ENCODE measurements around the gene PABPN1L. TPM values are rescaled to one million over a fixed set of nuclear protein-coding genes. Genes with fewer than 3 reads are reported as not detected.

Gene PABPN1L
- total RNA-seq, 1 donor from 2014 or later = not detected

DNA sequence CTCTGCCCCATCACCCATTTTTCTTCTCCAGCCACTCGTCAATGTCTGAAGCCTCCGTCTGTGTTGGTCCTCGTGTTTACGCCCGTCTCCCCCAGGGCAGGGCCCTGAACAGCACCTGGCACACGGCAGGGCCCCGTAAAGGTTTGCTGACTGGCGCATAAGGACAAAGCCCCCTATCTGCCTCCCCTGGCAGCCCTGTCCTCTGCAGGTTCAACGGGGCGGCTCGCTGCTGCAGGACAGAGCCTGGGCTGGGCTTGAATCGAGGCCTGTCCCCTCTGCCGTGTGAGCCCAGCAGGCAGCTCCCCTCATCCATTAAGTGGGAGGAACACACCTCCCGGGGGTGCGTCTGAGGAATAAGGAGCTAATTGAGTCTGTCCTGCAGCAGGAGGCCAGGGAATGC is 46.1 kb upstream of the PABPN1L start:
- H3K4me1 Mint-ChIP-seq (ENCODE audit: low read depth, unreplicated experiment) = peaks cover 4% of the 10 kb centered on the region
- Histone ChIP-seq H3K9ac (ENCODE audit: low read length) (no peak overlapping the region), H3K4me1 (ENCODE audit: insufficient read depth, low read length) (peaks cover 5% of the 10 kb centered on the region), H3K4me3 (ENCODE audit: insufficient read depth, low read depth, low read length) (no peak overlapping the region), H3K4me2 (ENCODE audit: low read length) (no peak overlapping the region), H3K27me3 (ENCODE audit: insufficient read depth, low read length) (no peaks in the 10 kb centered on the region), H3K36me3 (ENCODE audit: insufficient read depth, low read length) (no peaks in the 10 kb centered on the region), H2AFZ (ENCODE audit: low read depth, low read length) (no peak overlapping the region), H3K79me2 (ENCODE audit: insufficient read depth, low read length) (no peaks in the 10 kb centered on the region), H4K20me1 (ENCODE audit: insufficient read depth, low read length) (no peaks in the 10 kb centered on the region), H3K9me3 (ENCODE audit: insufficient read depth, low read depth, low read length) (no peaks in the 10 kb centered on the region), H3K27ac (ENCODE audit: low read depth, low read length) (no peak overlapping the region)
- H3K36me3 Mint-ChIP-seq (ENCODE audit: low read depth, unreplicated experiment) = no peaks in the 10 kb centered on the region
- TF ChIP-seq, protein P1, sequence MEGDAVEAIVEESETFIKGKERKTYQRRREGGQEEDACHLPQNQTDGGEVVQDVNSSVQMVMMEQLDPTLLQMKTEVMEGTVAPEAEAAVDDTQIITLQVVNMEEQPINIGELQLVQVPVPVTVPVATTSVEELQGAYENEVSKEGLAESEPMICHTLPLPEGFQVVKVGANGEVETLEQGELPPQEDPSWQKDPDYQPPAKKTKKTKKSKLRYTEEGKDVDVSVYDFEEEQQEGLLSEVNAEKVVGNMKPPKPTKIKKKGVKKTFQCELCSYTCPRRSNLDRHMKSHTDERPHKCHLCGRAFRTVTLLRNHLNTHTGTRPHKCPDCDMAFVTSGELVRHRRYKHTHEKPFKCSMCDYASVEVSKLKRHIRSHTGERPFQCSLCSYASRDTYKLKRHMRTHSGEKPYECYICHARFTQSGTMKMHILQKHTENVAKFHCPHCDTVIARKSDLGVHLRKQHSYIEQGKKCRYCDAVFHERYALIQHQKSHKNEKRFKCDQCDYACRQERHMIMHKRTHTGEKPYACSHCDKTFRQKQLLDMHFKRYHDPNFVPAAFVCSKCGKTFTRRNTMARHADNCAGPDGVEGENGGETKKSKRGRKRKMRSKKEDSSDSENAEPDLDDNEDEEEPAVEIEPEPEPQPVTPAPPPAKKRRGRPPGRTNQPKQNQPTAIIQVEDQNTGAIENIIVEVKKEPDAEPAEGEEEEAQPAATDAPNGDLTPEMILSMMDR (IDR thresholded peaks at IDR 0.05; ENCODE audit: insufficient read depth, low read depth, low read length) = no peak
- no peak for TF ChIP-seq EZH2 (IDR thresholded peaks at IDR 0.05; ENCODE audit: insufficient read depth, low read length)
- H3K27ac Mint-ChIP-seq (ENCODE audit: unreplicated experiment) = no peak overlapping the region
- no peak for DNase-seq (ENCODE audit: low read depth)
- no peak for FAIRE-seq
- peaks cover 26% of the 10 kb centered on the region for H3K27me3 Mint-ChIP-seq (ENCODE audit: low read depth, unreplicated experiment)
- peaks cover 4% of the 10 kb centered on the region for H3K9me3 Mint-ChIP-seq (ENCODE audit: unreplicated experiment)
- no peak overlapping the region for H3K4me3 Mint-ChIP-seq (ENCODE audit: unreplicated experiment)

DNA sequence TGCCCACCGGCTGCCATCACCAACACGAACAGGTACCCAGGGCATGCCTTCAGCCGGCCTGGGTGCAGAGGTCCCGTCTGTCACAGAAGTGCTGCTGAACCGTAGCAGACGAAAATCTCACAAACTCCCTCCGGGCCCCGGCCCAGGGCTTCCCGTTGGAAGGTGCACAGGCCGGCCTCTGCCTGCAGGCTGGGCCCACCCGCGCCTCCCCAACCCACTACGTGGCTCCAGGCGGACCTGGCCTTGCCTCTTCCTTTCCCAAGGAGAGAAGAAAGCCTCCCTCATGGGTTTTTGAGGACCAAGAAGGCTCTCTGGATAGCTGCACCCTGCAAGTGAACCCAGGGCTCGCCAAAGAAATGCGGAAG is 45.5 kb upstream of the PABPN1L start:
- no peak overlapping the region for H3K27ac ChIP-seq (ENCODE audit: low read depth, low read length)
- TF ChIP-seq, protein P1 (IDR thresholded peaks at IDR 0.05; ENCODE audit: insufficient read depth, low read depth, low read length) = no peak
- no peak for TF ChIP-seq EZH2 (IDR thresholded peaks at IDR 0.05; ENCODE audit: insufficient read depth, low read length)
- no peaks in the 10 kb centered on the region for H4K20me1 ChIP-seq (ENCODE audit: insufficient read depth, low read length)
- H3K36me3 ChIP-seq (ENCODE audit: insufficient read depth, low read length) = no peaks in the 10 kb centered on the region
- H3K4me3 ChIP-seq (ENCODE audit: insufficient read depth, low read depth, low read length) = no peak overlapping the region
- H3K4me2 ChIP-seq (ENCODE audit: low read length) = no peak overlapping the region
- Mint-ChIP-seq H3K27ac (ENCODE audit: unreplicated experiment) (no peak overlapping the region), H3K36me3 (ENCODE audit: low read depth, unreplicated experiment) (no peaks in the 10 kb centered on the region), H3K9me3 (ENCODE audit: unreplicated experiment) (peaks cover 3% of the 10 kb centered on the region), H3K27me3 (ENCODE audit: low read depth, unreplicated experiment) (peaks cover 25% of the 10 kb centered on the region), H3K4me1 (ENCODE audit: low read depth, unreplicated experiment) (peaks cover 2% of the 10 kb centered on the region), H3K4me3 (ENCODE audit: unreplicated experiment) (no peak overlapping the region)
- H3K27me3 ChIP-seq (ENCODE audit: insufficient read depth, low read length) = no peaks in the 10 kb centered on the region
- FAIRE-seq (no peak), DNase-seq (ENCODE audit: low read depth) (no peak)
- H3K4me1 ChIP-seq (ENCODE audit: insufficient read depth, low read length) = peaks cover 6% of the 10 kb centered on the region
- no peaks in the 10 kb centered on the region for H3K9me3 ChIP-seq (ENCODE audit: insufficient read depth, low read depth, low read length)
- H3K79me2 ChIP-seq (ENCODE audit: insufficient read depth, low read length) = no peaks in the 10 kb centered on the region
- no peak overlapping the region for H3K9ac ChIP-seq (ENCODE audit: low read length)
- H2AFZ ChIP-seq (ENCODE audit: low read depth, low read length) = no peak overlapping the region

DNA sequence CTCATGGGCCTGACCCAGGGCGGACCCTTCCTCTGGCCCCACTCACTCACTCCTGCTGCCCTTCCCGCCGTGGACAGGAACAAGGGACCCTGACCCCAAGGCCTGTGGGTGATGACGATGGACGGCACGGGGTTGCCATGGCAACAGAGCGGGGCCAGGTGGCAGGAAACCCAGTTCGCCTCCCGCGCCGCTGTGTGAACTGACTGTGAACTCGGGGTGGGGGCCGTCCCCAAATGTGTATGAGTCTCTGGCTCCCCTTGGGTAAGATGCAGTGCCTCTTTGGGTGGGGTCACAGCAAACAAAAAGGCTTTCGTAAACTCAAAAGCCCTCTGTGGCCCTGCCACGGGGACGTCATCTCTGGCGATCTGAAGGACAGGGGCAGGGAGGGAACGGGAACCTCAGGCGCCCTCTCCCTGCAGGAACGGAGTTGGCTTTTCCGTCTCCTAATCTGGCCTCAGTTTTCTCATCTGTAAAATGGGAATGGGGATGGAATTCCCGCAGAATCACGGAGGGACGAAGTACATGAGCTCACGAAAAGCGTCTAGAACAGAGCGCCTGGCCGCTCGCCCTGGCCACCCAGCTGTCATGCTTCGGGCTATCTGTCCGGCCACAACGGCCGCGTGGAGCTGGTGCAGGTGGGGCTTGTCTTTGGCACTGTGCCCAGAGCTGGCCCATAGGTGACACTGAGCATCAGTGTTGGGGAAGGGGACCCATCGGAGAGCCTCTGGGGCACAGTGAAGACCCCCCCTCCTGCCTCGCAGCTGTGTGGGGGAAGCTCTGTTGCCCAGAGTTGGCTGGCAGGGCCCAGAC is 44.9 kb upstream of the PABPN1L start:
- H3K79me2 ChIP-seq (ENCODE audit: insufficient read depth, low read length) = no peaks in the 10 kb centered on the region
- no peak for TF ChIP-seq EZH2 (IDR thresholded peaks at IDR 0.05; ENCODE audit: insufficient read depth, low read length)
- TF ChIP-seq, protein P1 (IDR thresholded peaks at IDR 0.05; ENCODE audit: insufficient read depth, low read depth, low read length) = no peak
- H3K27ac Mint-ChIP-seq (ENCODE audit: unreplicated experiment) = no peak overlapping the region
- H3K36me3 Mint-ChIP-seq (ENCODE audit: low read depth, unreplicated experiment) = no peaks in the 10 kb centered on the region
- no peaks in the 10 kb centered on the region for H4K20me1 ChIP-seq (ENCODE audit: insufficient read depth, low read length)
- H3K4me1 Mint-ChIP-seq (ENCODE audit: low read depth, unreplicated experiment) = peaks cover 3% of the 10 kb centered on the region
- H3K9me3 Mint-ChIP-seq (ENCODE audit: unreplicated experiment) = peaks cover 3% of the 10 kb centered on the region
- H3K4me3 ChIP-seq (ENCODE audit: insufficient read depth, low read depth, low read length) = no peak overlapping the region
- H3K36me3 ChIP-seq (ENCODE audit: insufficient read depth, low read length) = no peaks in the 10 kb centered on the region
- H3K4me2 ChIP-seq (ENCODE audit: low read length) = no peak overlapping the region
- no peaks in the 10 kb centered on the region for H3K27me3 ChIP-seq (ENCODE audit: insufficient read depth, low read length)
- no peak overlapping the region for H2AFZ ChIP-seq (ENCODE audit: low read depth, low read length)
- no peak for DNase-seq (ENCODE audit: low read depth)
- peaks cover 6% of the 10 kb centered on the region for H3K4me1 ChIP-seq (ENCODE audit: insufficient read depth, low read length)
- FAIRE-seq = no peak
- H3K9me3 ChIP-seq (ENCODE audit: insufficient read depth, low read depth, low read length) = no peaks in the 10 kb centered on the region
- H3K27me3 Mint-ChIP-seq (ENCODE audit: low read depth, unreplicated experiment) = peaks cover 25% of the 10 kb centered on the region
- H3K27ac ChIP-seq (ENCODE audit: low read depth, low read length) = no peak overlapping the region
- no peak overlapping the region for H3K9ac ChIP-seq (ENCODE audit: low read length)
- no peak overlapping the region for H3K4me3 Mint-ChIP-seq (ENCODE audit: unreplicated experiment)

Data from astrocyte (in vitro differentiated cells and primary cell).